GM19397 (cell line): ENCODE data around the gene ASRGL1.
"Not testable (repeated sequence)": the region's sequence is repeated elsewhere in the genome, so short reads cannot be mapped to it uniquely, and the experiment has no call there.

Experiments
- ATAC-seq: cut with Tn5 transposase; IDR thresholded peaks from one replicate; pipeline ENCODE4 v1.9.1; 2021; ENCODE audit warnings: mild to moderate bottlenecking, moderate library complexity; ENCODE audit not compliant: unreplicated experiment

The ASRGL1 gene

GRCh38 chr11:62352355-62353336 lies 15.4 kb downstream of the ASRGL1 start:
- no peak for ATAC-seq

- ATAC-seq, result no peak
Measured at GRCh38 chr11:62353841-62354240, 16.6 kb downstream of the ASRGL1 start.

- ATAC-seq, result no peak
Measured at GRCh38 chr11:62358273-62358672, 21.0 kb downstream of the ASRGL1 start.

- ATAC-seq, result no peak
Measured at GRCh38 chr11:62359475-62359874, 22.2 kb downstream of the ASRGL1 start.

- ATAC-seq, result no peak
Measured at GRCh38 chr11:62360685-62361084, 23.4 kb downstream of the ASRGL1 start.

- not testable (repeated sequence) for ATAC-seq
Measured at GRCh38 chr11:62368861-62369477, 31.7 kb downstream of the ASRGL1 start.

- ATAC-seq, result no peak
Measured at GRCh38 chr11:62370743-62371440, 33.6 kb downstream of the ASRGL1 start.

- ATAC-seq, result no peak
Measured at GRCh38 chr11:62372871-62373270, 35.6 kb downstream of the ASRGL1 start.

GRCh38 chr11:62373464-62374119 lies 36.3 kb downstream of the ASRGL1 start:
- no peak for ATAC-seq

- no peak for ATAC-seq
Measured at GRCh38 chr11:62374801-62375200, 37.6 kb downstream of the ASRGL1 start.

- not testable (repeated sequence) for ATAC-seq
Measured at GRCh38 chr11:62378459-62379063, 41.3 kb downstream of the ASRGL1 start.

- ATAC-seq, result not testable (repeated sequence)
Measured at GRCh38 chr11:62379586-62379985, 42.3 kb downstream of the ASRGL1 start.

- ATAC-seq, result not testable (repeated sequence)
Measured at GRCh38 chr11:62380821-62381245, 43.6 kb downstream of the ASRGL1 start.

GRCh38 chr11:62383822-62384221 lies 46.6 kb downstream of the ASRGL1 start:
- no peak for ATAC-seq

GRCh38 chr11:62386083-62386482 lies 48.8 kb downstream of the ASRGL1 start:
- ATAC-seq, result not testable (repeated sequence)

- no peak for ATAC-seq
Measured at GRCh38 chr11:62387381-62387780, 50.1 kb downstream of the ASRGL1 start.

GRCh38 chr11:62388999-62389398 lies 51.8 kb downstream of the ASRGL1 start:
- ATAC-seq, result no peak

GRCh38 chr11:62390237-62390636 lies 53.0 kb downstream of the ASRGL1 start:
- ATAC-seq, result no peak

- no peak for ATAC-seq
Measured at GRCh38 chr11:62390722-62391121, 53.5 kb downstream of the ASRGL1 start.

- no peak for ATAC-seq
Measured at GRCh38 chr11:62391642-62392425, 54.6 kb downstream of the ASRGL1 start.
